Lung (tissue), 12 donors: ENCODE data around the gene HDAC2. TPM values are rescaled to one million over a fixed set of nuclear protein-coding genes. Genes with fewer than 3 reads are reported as not detected.

Experiments
- ATAC-seq: fragments of 200-7000 bp; cut with Tn5 transposase; one replicate; pipeline ENCODE4 v1.9.1; 2020; ENCODE audit warnings: moderate number of reproducible peaks; ENCODE audit not compliant: insufficient read depth, low FRiP score
- DNase-seq, 3 donors: peaks; one replicate each; pipeline ENCODE4 v3.0.0-alpha.2; 2013 to 2017
- H3K27ac ChIP-seq, 2 donors: one replicate each; pipeline ENCODE4 v1.5.1; 2013; ENCODE audit warnings: mild to moderate bottlenecking in 2 of 2, moderate library complexity in 2 of 2, control low read depth in 1 of 2, inconsistent platforms in 1 of 2, low read depth in 1 of 2, low read length in 1 of 2
- H3K27me3 ChIP-seq, 3 donors: one replicate each; pipeline ENCODE4 v1.5.1; 2013; ENCODE audit warnings: low read length in 2 of 3; ENCODE audit not compliant: control insufficient read depth in 3 of 3, insufficient read depth in 3 of 3
- H3K36me3 ChIP-seq, 4 donors: one replicate each; pipeline ENCODE4 v1.5.1; 2013; ENCODE audit warnings: low read length in 4 of 4, mild to moderate bottlenecking in 1 of 4, moderate library complexity in 1 of 4; ENCODE audit not compliant: control insufficient read depth in 4 of 4, insufficient read depth in 4 of 4
- H3K4me1 ChIP-seq, 5 donors: one replicate each; pipeline ENCODE4 v1.5.1; 2013; ENCODE audit warnings: low read length in 5 of 5, mild to moderate bottlenecking in 2 of 5, moderate library complexity in 1 of 5; ENCODE audit not compliant: control insufficient read depth in 5 of 5, insufficient read depth in 5 of 5
- H3K4me3 ChIP-seq: one replicate; pipeline ENCODE4 v1.5.1; 2013; ENCODE audit warnings: mild to moderate bottlenecking, control low read depth, moderate library complexity
- H3K9ac ChIP-seq, 2 donors: one replicate each; pipeline ENCODE4 v1.5.1; 2013; ENCODE audit warnings: low read length in 2 of 2, control low read depth in 1 of 2; ENCODE audit not compliant: insufficient read depth in 1 of 2
- H3K9me3 ChIP-seq, 4 donors: one replicate each; pipeline ENCODE4 v1.5.1; 2013; ENCODE audit warnings: low read length in 3 of 4, mild to moderate bottlenecking in 1 of 4, moderate library complexity in 1 of 4; ENCODE audit not compliant: control insufficient read depth in 4 of 4, insufficient read depth in 3 of 4
- CTCF ChIP-seq: IDR thresholded peaks from 2 replicates; pipeline ENCODE4 v1.5.1; 2012; ENCODE audit warnings: mild to moderate bottlenecking; ENCODE audit errors: control extremely low read depth, extremely low read depth
- WGBS, 2 donors: extraction: QIAGEN DNeasy Blood & Tissue Kit; methylation state at CpG; one replicate each; pipeline ENCODE4 v1.1.7; 2013; 5-methylcytosine and 5-hydroxymethylcytosine counted together
- polyA plus RNA-seq, 2 donors: library from polyadenylated mRNA; stranded (reverse); fragments of 200-250 nt; gene quantifications; one replicate each; pipeline ENCODE4 v1.2.1, GENCODE V29; 2013
- total RNA-seq, 2 donors: library from RNA; depleted of rRNA in 1 of 2; stranded (reverse); fragments of >200 nt in 1 of 2; gene quantifications; one replicate each; pipeline ENCODE4 v1.2.1, GENCODE V29; 2014 to 2021
- donor health status: control.
- donor health status: control.
- donor health status: Bipolar disorder and iron deficiency.
- donor health status: healthy.
- donor health status: DM: yes; HTN: yes; CAD: no.

HDAC2 gene
- total and polyA plus RNA-seq, 4 donors = 48.2 to 113 (median 61.4) TPM

GRCh38 chr6:113884011-113884410, 86.9 kb downstream of the HDAC2 start:
- 87 to 91% methylated on average over 2 of the region's 2 CpGs for WGBS, 2 donors
- H3K9me3 ChIP-seq = no peaks in the 10 kb centered on the region
- no peak overlapping the region for H3K27ac ChIP-seq
- H3K4me1 ChIP-seq = peaks cover 0 to 13% (median 3%) of the 10 kb centered on the region in 5 donors
- H3K27me3 ChIP-seq = no peaks in the 10 kb centered on the region
- no peaks in the 10 kb centered on the region for H3K36me3 ChIP-seq
- DNase-seq (no peak), ATAC-seq (no peak)
- no peak for TF ChIP-seq CTCF
- H3K9ac ChIP-seq = no peak overlapping the region
- no peak overlapping the region for H3K4me3 ChIP-seq

Other genes starting within 250 kb of the HDAC2 start
- 100 to 1,000 TPM in 1 of 2 donors, 10 to 100 TPM in 1; 77.0 to 140 TPM for gene MARCKS, start 113.8 kb downstream of the HDAC2 start, total RNA-seq
- gene MARCKS, start 113.8 kb downstream of the HDAC2 start, polyA plus RNA-seq = 10 to 100 TPM; 17.3 to 67.4 TPM